Keratinocyte (primary cell): ENCODE measurements around the gene CCDC63. TPM values are rescaled to one million over a fixed set of nuclear protein-coding genes. Genes with fewer than 3 reads are reported as not detected.

Source experiments
- DNase-seq: peaks from one replicate; pipeline ENCODE4 v3.0.0-alpha.2; 2011; ENCODE audit warnings: low read depth, missing footprints, low spot score
- FAIRE-seq: peaks from 2 replicates; lab custom pipeline; 2011; peaks lifted over from hg19 to GRCh38; lab: Jason Lieb, UNC
- H2AFZ ChIP-seq: 2 replicates; pipeline ENCODE4 v1.6.0; 2012; ENCODE audit warnings: low read length, control low read depth, inconsistent platforms; ENCODE audit not compliant: control insufficient read depth
- H3K27ac ChIP-seq: 2 replicates; pipeline ENCODE4 v1.5.1; 2011; ENCODE audit warnings: low read length; ENCODE audit not compliant: control insufficient read depth, insufficient read depth
- H3K27me3 ChIP-seq: 3 replicates; pipeline ENCODE4 v1.6.0; 2011; ENCODE audit warnings: low read length; ENCODE audit not compliant: control insufficient read depth, insufficient read depth; ENCODE audit errors: extremely low read depth
- H3K36me3 ChIP-seq, 2 experiments: 2 replicates in 1 of 2; 3 replicates in 1 of 2; pipeline ENCODE4 v1.5.1; 2011; ENCODE audit warnings: low read length in 2 of 2, mild to moderate bottlenecking in 1 of 2; ENCODE audit not compliant: control insufficient read depth in 2 of 2, insufficient read depth in 2 of 2; ENCODE audit errors: extremely low read depth in 1 of 2
- H3K4me1 ChIP-seq: 3 replicates; pipeline ENCODE4 v1.5.1; 2011; ENCODE audit warnings: low read length; ENCODE audit not compliant: control insufficient read depth, insufficient read depth; ENCODE audit errors: extremely low read depth
- H3K4me2 ChIP-seq: 3 replicates; pipeline ENCODE4 v1.6.0; 2011; ENCODE audit warnings: low read depth, low read length; ENCODE audit not compliant: control insufficient read depth, insufficient read depth; ENCODE audit errors: extremely low read depth
- H3K4me3 ChIP-seq, 3 experiments: fragments of 200-600 bp in 1 of 3; sonication (generic) in 1 of 3; 2 replicates in 2 of 3; 3 replicates in 1 of 3; pipeline ENCODE4 v1.5.1; 2011 to 2016; ENCODE audit warnings: low read length in 3 of 3, mild to moderate bottlenecking in 3 of 3, control low read depth in 2 of 3, inconsistent platforms in 1 of 3, low read depth in 1 of 3, mixed read lengths in 1 of 3, mixed run types in 1 of 3, moderate library complexity in 1 of 3; ENCODE audit not compliant: control insufficient read depth in 2 of 3, insufficient read depth in 2 of 3; ENCODE audit errors: extremely low read depth in 1 of 3
- H3K79me2 ChIP-seq: 2 replicates; pipeline ENCODE4 v1.6.0; 2012; ENCODE audit warnings: low read length; ENCODE audit not compliant: control insufficient read depth, insufficient read depth
- H3K9ac ChIP-seq: 3 replicates; pipeline ENCODE4 v1.6.0; 2011; ENCODE audit warnings: low read length; ENCODE audit not compliant: control insufficient read depth, insufficient read depth; ENCODE audit errors: extremely low read depth
- H3K9me1 ChIP-seq: 3 replicates; pipeline ENCODE4 v1.6.0; 2011; ENCODE audit warnings: low read length; ENCODE audit not compliant: control insufficient read depth, insufficient read depth; ENCODE audit errors: extremely low read depth
- H3K9me3 ChIP-seq: 2 replicates; pipeline ENCODE4 v1.5.1; 2012; ENCODE audit warnings: low read depth, low read length; ENCODE audit not compliant: control insufficient read depth
- H4K20me1 ChIP-seq: 3 replicates; pipeline ENCODE4 v1.6.0; 2011; ENCODE audit warnings: low read length; ENCODE audit not compliant: control insufficient read depth, insufficient read depth; ENCODE audit errors: extremely low read depth
- EZH2 ChIP-seq: IDR thresholded peaks from one replicate; pipeline ENCODE4 v1.6.1; 2012; ENCODE audit warnings: inconsistent platforms, mild to moderate bottlenecking, low read length, moderate library complexity
- dilution Hi-C: fragments of 300-500 bp; cut with MboI; formaldehyde crosslinking; loops from one replicate; pipeline ENCODE4 v1.7.0; 2020; ENCODE audit warnings: low sequenced_read_pairs; ENCODE audit not compliant: extremely low pct_ligation_motif_present
- polyA plus RNA-seq, 5 experiments: library from polyadenylated mRNA; depleted of rRNA in 3 of 5; stranded (reverse) in 3 of 5; stranded (forward) in 1 of 5; unstranded in 1 of 5; fragments of >200 nt; gene quantifications; 1 replicate in 1 of 5; 2 replicates in 3 of 5; 3 replicates in 1 of 5; pipeline versions ENCODE4 v1.2.1 to v1.2.3, GENCODE V29; 2011 to 2012; ENCODE audit warnings: missing spikeins in 2 of 5, low read depth in 1 of 5, low replicate concordance in 1 of 5
- TF ChIP-seq, protein P1 (sequence below), 3 experiments: IDR thresholded peaks in 1 of 3; conservative IDR thresholded peaks in 1 of 3; optimal IDR thresholded peaks in 1 of 3; 2 replicates in 2 of 3; 3 replicates in 1 of 3; pipeline versions ENCODE3 to v1.5.1; 2011; ENCODE audit warnings: low read length in 3 of 3, mild to moderate bottlenecking in 3 of 3, moderate library complexity in 2 of 3, control low read depth in 1 of 3, inconsistent platforms in 1 of 3; ENCODE audit not compliant: insufficient read depth in 2 of 3; ENCODE audit errors: extremely low read depth in 1 of 3

CCDC63 gene
- polyA plus RNA-seq, 1 donor (not counting 4 experiments of a cell fraction or from before 2014, with no cell fraction given): not detected

DNA sequence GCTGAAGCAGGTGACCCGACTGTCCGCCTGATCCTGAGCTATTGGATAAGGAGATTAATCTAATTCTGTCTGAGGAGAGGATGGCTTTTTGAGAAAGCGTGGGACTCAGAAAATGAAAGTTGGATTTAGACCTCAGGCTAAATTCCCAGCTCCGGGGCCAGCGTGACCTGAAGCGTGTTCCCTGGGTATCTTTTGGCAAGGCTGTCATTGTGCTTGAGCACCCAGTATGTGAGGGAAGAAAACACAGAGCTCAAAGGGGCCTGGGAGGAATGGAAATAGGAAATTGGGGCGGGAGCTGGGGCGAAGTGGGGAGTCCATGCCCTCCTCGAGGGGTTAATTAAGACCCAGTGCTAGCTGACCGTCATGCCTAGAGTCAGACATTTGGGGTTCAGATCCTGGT lies 17.5 kb upstream of the CCDC63 start:
- no peaks in the 10 kb centered on the region for H3K9me1 ChIP-seq
- H3K9me3 ChIP-seq: no peaks in the 10 kb centered on the region
- H3K27ac ChIP-seq: no peak overlapping the region
- DNase-seq: no peak
- H4K20me1 ChIP-seq: no peaks in the 10 kb centered on the region
- H3K36me3 ChIP-seq: no peaks in the 10 kb centered on the region
- no peaks in the 10 kb centered on the region for H3K27me3 ChIP-seq
- H3K79me2 ChIP-seq: no peaks in the 10 kb centered on the region
- FAIRE-seq: no peak
- TF ChIP-seq EZH2: no peak
- TF ChIP-seq, protein P1, sequence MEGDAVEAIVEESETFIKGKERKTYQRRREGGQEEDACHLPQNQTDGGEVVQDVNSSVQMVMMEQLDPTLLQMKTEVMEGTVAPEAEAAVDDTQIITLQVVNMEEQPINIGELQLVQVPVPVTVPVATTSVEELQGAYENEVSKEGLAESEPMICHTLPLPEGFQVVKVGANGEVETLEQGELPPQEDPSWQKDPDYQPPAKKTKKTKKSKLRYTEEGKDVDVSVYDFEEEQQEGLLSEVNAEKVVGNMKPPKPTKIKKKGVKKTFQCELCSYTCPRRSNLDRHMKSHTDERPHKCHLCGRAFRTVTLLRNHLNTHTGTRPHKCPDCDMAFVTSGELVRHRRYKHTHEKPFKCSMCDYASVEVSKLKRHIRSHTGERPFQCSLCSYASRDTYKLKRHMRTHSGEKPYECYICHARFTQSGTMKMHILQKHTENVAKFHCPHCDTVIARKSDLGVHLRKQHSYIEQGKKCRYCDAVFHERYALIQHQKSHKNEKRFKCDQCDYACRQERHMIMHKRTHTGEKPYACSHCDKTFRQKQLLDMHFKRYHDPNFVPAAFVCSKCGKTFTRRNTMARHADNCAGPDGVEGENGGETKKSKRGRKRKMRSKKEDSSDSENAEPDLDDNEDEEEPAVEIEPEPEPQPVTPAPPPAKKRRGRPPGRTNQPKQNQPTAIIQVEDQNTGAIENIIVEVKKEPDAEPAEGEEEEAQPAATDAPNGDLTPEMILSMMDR (optimal IDR thresholded peaks at IDR 0.05 in 1 of 3, IDR thresholded peaks at IDR 0.05 in 1 of 3, conservative IDR thresholded peaks at IDR 0.05 in 1 of 3; ENCODE audit: extremely low read depth in 1 of 3, insufficient read depth in 2 of 3, low read length in 3 of 3): no peak
- dilution Hi-C loops: no loop called here
- H3K9ac ChIP-seq: no peak overlapping the region
- no peak overlapping the region for H3K4me2 ChIP-seq
- no peaks in the 10 kb centered on the region for H3K4me1 ChIP-seq
- H2AFZ ChIP-seq: no peak overlapping the region
- no peak overlapping the region for H3K4me3 ChIP-seq

DNA sequence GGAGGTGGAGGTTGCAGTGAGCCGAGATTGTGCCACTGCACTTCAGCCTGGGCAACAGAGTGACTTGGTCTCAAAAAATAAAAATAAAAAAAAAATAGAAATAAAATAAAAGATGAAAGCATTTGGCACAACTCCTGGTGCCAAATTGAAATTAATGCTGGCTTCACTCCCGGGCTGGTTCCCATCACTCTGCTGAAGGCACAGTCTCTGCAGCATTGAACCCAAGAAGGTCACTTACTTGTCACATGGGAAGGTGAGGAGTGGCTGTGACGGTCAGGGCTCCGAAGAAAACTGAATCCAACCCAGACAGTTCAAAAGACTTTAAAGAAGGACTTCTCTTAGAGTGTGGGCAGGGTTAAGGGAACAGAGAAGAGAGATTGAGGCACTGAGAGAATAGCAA lies 10.5 kb upstream of the CCDC63 start:
- DNase-seq: no peak
- dilution Hi-C loops: no loop called here
- Histone ChIP-seq H3K27me3 (no peaks in the 10 kb centered on the region), H4K20me1 (no peaks in the 10 kb centered on the region), H3K36me3 (no peaks in the 10 kb centered on the region), H3K4me3 (no peak overlapping the region), H3K9me3 (no peaks in the 10 kb centered on the region), H2AFZ (no peak overlapping the region), H3K79me2 (no peaks in the 10 kb centered on the region), H3K9ac (no peak overlapping the region), H3K4me2 (no peak overlapping the region), H3K9me1 (no peaks in the 10 kb centered on the region), H3K27ac (no peak overlapping the region), H3K4me1 (no peaks in the 10 kb centered on the region)
- no peak for FAIRE-seq
- TF ChIP-seq, protein P1 (optimal IDR thresholded peaks at IDR 0.05 in 1 of 3, IDR thresholded peaks at IDR 0.05 in 1 of 3, conservative IDR thresholded peaks at IDR 0.05 in 1 of 3; ENCODE audit: extremely low read depth in 1 of 3, insufficient read depth in 2 of 3, low read length in 3 of 3): no peak
- no peak for TF ChIP-seq EZH2
